PC-3 (cell line): ENCODE measurements around the gene PCDH10. TPM values are rescaled to one million over a fixed set of nuclear protein-coding genes. Genes with fewer than 3 reads are reported as not detected.

Experiments
- ATAC-seq: fragments of 200-7000 bp; cut with Tn5 transposase; 2 replicates; pipeline ENCODE4 v1.9.1; 2020; ENCODE audit warnings: mild to moderate bottlenecking, moderate library complexity
- BruUV-seq: library from RNA; stranded (reverse); fragments of 400-500 nt; replicated peaks from 2 replicates; lab custom pipeline; 2021; lab: Mats Ljungman, UMichigan
- CTCF ChIA-PET: fragments of 300-600 bp; sonication (Branson Sonifier 250); formaldehyde crosslinking; loops from one replicate; lab custom pipeline; 2022; ENCODE audit warnings: antibody characterized with exemption; lab: Charles Lee
- POLR2A ChIA-PET: fragments of 300-600 bp; sonication (Branson Sonifier 250); formaldehyde crosslinking; loops from one replicate; lab custom pipeline; 2022; ENCODE audit warnings: antibody characterized with exemption; ENCODE audit not compliant: unreplicated experiment; lab: Charles Lee
- DNase-seq: peaks from one replicate; pipeline ENCODE4 v3.0.0-alpha.2; 2015
- H2AFZ ChIP-seq: fragments of 300-600 bp; sonication (generic); 2 replicates; pipeline ENCODE4 v1.6.0; 2016; ENCODE audit warnings: antibody characterized with exemption, low read length
- H3F3A ChIP-seq: fragments of 300-600 bp; sonication (generic); one replicate; pipeline ENCODE4 v1.6.0; 2017; ENCODE audit warnings: antibody characterized with exemption, low read length, control low read depth, mild to moderate bottlenecking; ENCODE audit not compliant: unreplicated experiment
- H3K27ac ChIP-seq: fragments of 300-600 bp; sonication (generic); 2 replicates; pipeline ENCODE4 v1.5.1; 2016; ENCODE audit warnings: mild to moderate bottlenecking, low read length
- H3K27me3 ChIP-seq: fragments of 300-600 bp; sonication (generic); 2 replicates; pipeline ENCODE4 v1.6.1; 2016; ENCODE audit warnings: low read length, mixed read lengths
- H3K36me3 ChIP-seq: fragments of 300-600 bp; sonication (generic); 2 replicates; pipeline ENCODE4 v1.6.1; 2016; ENCODE audit warnings: low read depth, mixed run types, low read length, mixed read lengths
- H3K4me1 ChIP-seq: fragments of 300-600 bp; sonication (generic); 2 replicates; pipeline ENCODE4 v1.5.1; 2016; ENCODE audit warnings: low read length; ENCODE audit not compliant: insufficient read depth
- H3K4me2 ChIP-seq: fragments of 300-600 bp; sonication (generic); 2 replicates; pipeline ENCODE4 v1.6.0; 2016; ENCODE audit warnings: low read length
- H3K4me3 ChIP-seq: fragments of 300-600 bp; sonication (generic); 2 replicates; pipeline ENCODE4 v1.5.1; 2016; ENCODE audit warnings: mild to moderate bottlenecking, low read length, mixed read lengths
- H3K79me2 ChIP-seq: fragments of 300-600 bp; sonication (generic); 2 replicates; pipeline ENCODE4 v1.6.1; 2017; ENCODE audit warnings: low read length, mixed read lengths
- H3K9ac ChIP-seq: fragments of 300-600 bp; sonication (generic); 2 replicates; pipeline ENCODE4 v1.6.0; 2016; ENCODE audit warnings: mild to moderate bottlenecking, low read length
- H3K9me2 ChIP-seq: fragments of 300-600 bp; sonication (generic); replicated peaks from 2 replicates; pipeline ENCODE4 v1.6.1; 2016; ENCODE audit warnings: mixed run types, low read length, mixed read lengths
- H3K9me3 ChIP-seq: fragments of 300-600 bp; sonication (generic); 2 replicates; pipeline ENCODE4 v1.6.1; 2016; ENCODE audit warnings: low read length, mixed read lengths
- H4K20me1 ChIP-seq: fragments of 300-600 bp; sonication (generic); 2 replicates; pipeline ENCODE4 v1.6.1; 2016; ENCODE audit warnings: low read length, mixed read lengths
- EZH2 ChIP-seq: fragments of 300-600 bp; sonication (generic); IDR thresholded peaks from one replicate; pipeline ENCODE4 v1.6.1; 2017; ENCODE audit warnings: antibody characterized with exemption, mild to moderate bottlenecking, low read length; ENCODE audit not compliant: unreplicated experiment
- EZH2phosphoT487 ChIP-seq: fragments of 300-600 bp; sonication (generic); IDR thresholded peaks from 2 replicates; pipeline ENCODE4 v1.6.1; 2018; ENCODE audit warnings: mild to moderate bottlenecking, antibody characterized with exemption, low read length, borderline replicate concordance
- intact Hi-C: fragments of 100-400 bp; cut with micrococcal nuclease; formaldehyde crosslinking; loops from 2 replicates; pipeline ENCODE4 v1.9.0; 2023
- total RNA-seq: library from RNA; depleted of rRNA; stranded (reverse); fragments of >200 nt; gene quantifications from 2 replicates; pipeline ENCODE4 v1.2.3, GENCODE V29; 2014
- TF ChIP-seq, protein P1 (sequence below): fragments of 300-600 bp; sonication (generic); conservative IDR thresholded peaks from 2 replicates; pipeline ENCODE4 v1.5.1; 2017; ENCODE audit warnings: antibody characterized with exemption, low read depth, mild to moderate bottlenecking, low read length

The PCDH10 gene
- total RNA-seq, 1 experiment from 2014 or later: 0.11 TPM

DNA sequence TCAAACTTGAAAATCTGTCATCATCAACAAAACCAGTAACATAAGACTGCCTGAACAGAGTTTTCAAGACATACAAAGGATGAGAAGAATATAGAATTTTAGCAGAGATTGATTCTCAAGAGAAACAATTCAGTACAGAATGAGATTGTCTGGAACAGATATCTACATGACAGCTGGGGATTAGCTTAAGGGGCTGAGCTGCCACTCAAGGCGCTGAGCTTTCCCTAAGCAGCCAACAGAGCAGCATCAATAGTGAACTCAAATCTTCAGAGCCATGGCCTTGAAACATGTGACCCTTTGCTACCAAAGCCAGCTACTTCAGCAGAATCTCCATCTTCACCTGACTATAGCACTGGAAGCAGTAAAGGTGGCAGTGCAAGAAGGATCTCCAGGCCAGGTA, 24.3 kb upstream of the PCDH10 start:
- ChIA-PET CTCF (no interaction called here), POLR2A (no interaction called here)
- Histone ChIP-seq H3K27me3 (no peaks in the 10 kb centered on the region), H3F3A (no peaks in the 10 kb centered on the region), H3K4me3 (no peak overlapping the region), H3K79me2 (no peaks in the 10 kb centered on the region), H3K4me1 (no peaks in the 10 kb centered on the region), H2AFZ (no peak overlapping the region), H3K9me2 (no peaks in the 10 kb centered on the region), H3K36me3 (no peaks in the 10 kb centered on the region), H4K20me1 (no peaks in the 10 kb centered on the region), H3K9ac (no peak overlapping the region), H3K27ac (no peak overlapping the region), H3K9me3 (no peaks in the 10 kb centered on the region), H3K4me2 (no peak overlapping the region)
- ATAC-seq: no peak
- DNase-seq: no peak
- no TSS peak for BruUV-seq
- TF ChIP-seq EZH2 (no peak), EZH2phosphoT487 (no peak)
- TF ChIP-seq, protein P1, sequence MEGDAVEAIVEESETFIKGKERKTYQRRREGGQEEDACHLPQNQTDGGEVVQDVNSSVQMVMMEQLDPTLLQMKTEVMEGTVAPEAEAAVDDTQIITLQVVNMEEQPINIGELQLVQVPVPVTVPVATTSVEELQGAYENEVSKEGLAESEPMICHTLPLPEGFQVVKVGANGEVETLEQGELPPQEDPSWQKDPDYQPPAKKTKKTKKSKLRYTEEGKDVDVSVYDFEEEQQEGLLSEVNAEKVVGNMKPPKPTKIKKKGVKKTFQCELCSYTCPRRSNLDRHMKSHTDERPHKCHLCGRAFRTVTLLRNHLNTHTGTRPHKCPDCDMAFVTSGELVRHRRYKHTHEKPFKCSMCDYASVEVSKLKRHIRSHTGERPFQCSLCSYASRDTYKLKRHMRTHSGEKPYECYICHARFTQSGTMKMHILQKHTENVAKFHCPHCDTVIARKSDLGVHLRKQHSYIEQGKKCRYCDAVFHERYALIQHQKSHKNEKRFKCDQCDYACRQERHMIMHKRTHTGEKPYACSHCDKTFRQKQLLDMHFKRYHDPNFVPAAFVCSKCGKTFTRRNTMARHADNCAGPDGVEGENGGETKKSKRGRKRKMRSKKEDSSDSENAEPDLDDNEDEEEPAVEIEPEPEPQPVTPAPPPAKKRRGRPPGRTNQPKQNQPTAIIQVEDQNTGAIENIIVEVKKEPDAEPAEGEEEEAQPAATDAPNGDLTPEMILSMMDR: no peak
- intact Hi-C loops: no loop called here

DNA sequence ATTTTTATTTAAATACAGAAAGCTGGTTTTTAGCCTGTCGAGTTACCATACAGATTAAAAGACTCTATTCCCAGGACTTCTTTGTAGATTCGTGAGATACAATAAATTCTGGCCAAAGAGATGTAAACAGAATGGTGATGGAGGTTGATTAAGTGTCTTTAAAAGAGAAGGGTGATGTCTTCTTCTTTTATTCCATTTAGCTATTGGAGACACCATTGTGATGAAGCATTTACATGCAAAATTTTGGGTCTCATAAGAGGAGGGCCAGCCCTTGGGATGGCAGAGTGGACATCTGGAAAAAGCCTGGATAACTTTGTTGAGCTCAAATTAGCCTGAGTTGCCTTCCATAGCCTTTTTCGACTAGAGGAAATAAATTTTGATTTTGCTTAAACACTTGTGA, 21.6 kb upstream of the PCDH10 start:
- H3K79me2 ChIP-seq: no peaks in the 10 kb centered on the region
- no peaks in the 10 kb centered on the region for H3K9me2 ChIP-seq
- intact Hi-C loops: no loop called here
- H3K9ac ChIP-seq: no peak overlapping the region
- ChIA-PET POLR2A (no interaction called here), CTCF (no interaction called here)
- H3K4me2 ChIP-seq: no peak overlapping the region
- no peaks in the 10 kb centered on the region for H3K36me3 ChIP-seq
- no peaks in the 10 kb centered on the region for H3K27me3 ChIP-seq
- no peak overlapping the region for H2AFZ ChIP-seq
- ATAC-seq: no peak
- H3K4me1 ChIP-seq: no peaks in the 10 kb centered on the region
- H3F3A ChIP-seq: no peaks in the 10 kb centered on the region
- H3K27ac ChIP-seq: no peak overlapping the region
- H4K20me1 ChIP-seq: no peaks in the 10 kb centered on the region
- no peak for DNase-seq
- TF ChIP-seq EZH2phosphoT487: no peak
- TF ChIP-seq, protein P1: no peak
- no peak for TF ChIP-seq EZH2
- no TSS peak for BruUV-seq
- H3K4me3 ChIP-seq: no peak overlapping the region
- H3K9me3 ChIP-seq: no peaks in the 10 kb centered on the region

DNA sequence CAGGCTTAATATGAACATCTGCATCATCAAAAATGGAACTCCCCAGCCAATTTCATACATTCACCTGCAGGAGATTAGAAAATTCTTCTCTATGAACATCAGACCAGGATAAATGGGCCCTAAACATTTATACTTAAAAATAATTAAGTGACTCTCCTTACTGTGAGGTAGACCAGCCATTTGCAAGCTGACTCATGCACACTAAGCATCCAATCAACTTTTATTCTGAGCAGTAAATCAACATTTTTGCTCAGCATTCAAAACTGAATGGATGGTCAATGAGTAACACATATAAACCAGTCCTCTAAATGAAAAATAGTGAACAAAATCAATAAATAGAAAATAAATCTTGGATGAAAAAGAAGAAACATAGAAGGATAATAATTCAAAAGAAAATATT, 19.9 kb upstream of the PCDH10 start:
- no peaks in the 10 kb centered on the region for H3K4me1 ChIP-seq
- H3K36me3 ChIP-seq: no peaks in the 10 kb centered on the region
- H2AFZ ChIP-seq: no peak overlapping the region
- DNase-seq (no peak), ATAC-seq (no peak)
- ChIA-PET CTCF (no interaction called here), POLR2A (no interaction called here)
- H3K79me2 ChIP-seq: no peaks in the 10 kb centered on the region
- no peak overlapping the region for H3K4me3 ChIP-seq
- H3K27me3 ChIP-seq: no peaks in the 10 kb centered on the region
- H3K27ac ChIP-seq: no peak overlapping the region
- TF ChIP-seq EZH2 (no peak), EZH2phosphoT487 (no peak)
- TF ChIP-seq, protein P1: no peak
- no peak overlapping the region for H3K4me2 ChIP-seq
- H4K20me1 ChIP-seq: no peaks in the 10 kb centered on the region
- intact Hi-C loops: no loop called here
- H3K9ac ChIP-seq: no peak overlapping the region
- no peaks in the 10 kb centered on the region for H3K9me3 ChIP-seq
- no TSS peak for BruUV-seq
- no peaks in the 10 kb centered on the region for H3F3A ChIP-seq
- H3K9me2 ChIP-seq: no peaks in the 10 kb centered on the region
